GM23338 (cell line): ENCODE data around the gene GNAT1. TPM values are rescaled to one million over a fixed set of nuclear protein-coding genes. Genes with fewer than 3 reads are reported as not detected.

Source experiments
- ATAC-seq: fragments of 200-7000 bp; cut with Tn5 transposase; 3 replicates; pipeline ENCODE4 v1.9.1; 2020
- DNase-seq: peaks from one replicate; pipeline ENCODE4 v3.0.0-alpha.2; 2015; ENCODE audit warnings: low spot score
- H2AFZ ChIP-seq: fragments of 200-600 bp; sonication (generic); 2 replicates; pipeline ENCODE4 v1.8.0; 2016; ENCODE audit warnings: antibody characterized with exemption, mild to moderate bottlenecking, moderate library complexity
- H3F3A ChIP-seq: fragments of 200-600 bp; sonication (generic); replicated peaks from 2 replicates; pipeline ENCODE4 v1.8.0; 2017; ENCODE audit warnings: antibody characterized with exemption, mixed run types, low read depth
- H3K27ac ChIP-seq: fragments of 200-600 bp; sonication (generic); 2 replicates; pipeline ENCODE4 v1.6.1; 2016; ENCODE audit warnings: low read depth
- H3K27me3 ChIP-seq: fragments of 200-600 bp; sonication (generic); 2 replicates; pipeline ENCODE4 v1.8.0; 2016; ENCODE audit warnings: mild to moderate bottlenecking, mixed run types, moderate library complexity; ENCODE audit not compliant: insufficient read depth
- H3K36me3 ChIP-seq: fragments of 200-600 bp; sonication (generic); 2 replicates; pipeline ENCODE4 v1.8.0; 2016; ENCODE audit warnings: mild to moderate bottlenecking; ENCODE audit not compliant: insufficient read depth
- H3K4me1 ChIP-seq: fragments of 200-600 bp; sonication (generic); 2 replicates; pipeline ENCODE4 v1.8.0; 2016; ENCODE audit warnings: mild to moderate bottlenecking, moderate library complexity; ENCODE audit not compliant: insufficient read depth
- H3K4me2 ChIP-seq: fragments of 200-600 bp; sonication (generic); 2 replicates; pipeline ENCODE4 v1.7.1; 2017; ENCODE audit warnings: mixed run types
- H3K4me3 ChIP-seq: fragments of 200-600 bp; sonication (generic); 2 replicates; pipeline ENCODE4 v1.6.1; 2016; ENCODE audit warnings: mixed run types
- H3K79me2 ChIP-seq: fragments of 200-600 bp; sonication (generic); replicated peaks from 2 replicates; pipeline ENCODE4 v1.8.0; 2017; ENCODE audit warnings: mild to moderate bottlenecking; ENCODE audit not compliant: insufficient read depth
- H3K9me2 ChIP-seq: fragments of 200-600 bp; sonication (generic); 2 replicates; pipeline ENCODE4 v1.8.0; 2017; ENCODE audit not compliant: insufficient read depth
- H4K20me1 ChIP-seq: fragments of 200-600 bp; sonication (generic); replicated peaks from 2 replicates; pipeline ENCODE4 v1.8.0; 2017; ENCODE audit warnings: mild to moderate bottlenecking; ENCODE audit not compliant: insufficient read depth
- H3K27ac Mint-ChIP-seq: 2 replicates; pipeline ENCODE4 v1.8.0; 2020; ENCODE audit warnings: inconsistent platforms, mild to moderate bottlenecking, moderate library complexity, mixed read lengths
- H3K27me3 Mint-ChIP-seq: 3 replicates; pipeline ENCODE4 v1.8.0; 2022; ENCODE audit warnings: low read depth, mild to moderate bottlenecking, moderate library complexity, mixed read lengths, inconsistent platforms; ENCODE audit not compliant: insufficient read depth, poor library complexity
- H3K36me3 Mint-ChIP-seq: 3 replicates; pipeline ENCODE4 v1.8.0; 2021; ENCODE audit warnings: low read depth, mild to moderate bottlenecking, inconsistent platforms, moderate library complexity, mixed read lengths
- H3K4me1 Mint-ChIP-seq: 3 replicates; pipeline ENCODE4 v1.8.0; 2020; ENCODE audit warnings: mild to moderate bottlenecking, inconsistent platforms, mixed read lengths
- H3K4me3 Mint-ChIP-seq: 3 replicates; pipeline ENCODE4 v1.8.0; 2021; ENCODE audit warnings: moderate library complexity, mild to moderate bottlenecking, inconsistent platforms, mixed read lengths
- H3K9me3 Mint-ChIP-seq: 3 replicates; pipeline ENCODE4 v1.8.0; 2020; ENCODE audit warnings: moderate library complexity, mild to moderate bottlenecking, inconsistent platforms, mixed read lengths
- EZH2 ChIP-seq: fragments of 200-600 bp; sonication (generic); IDR thresholded peaks from one replicate; pipeline ENCODE4 v1.8.0; 2017; ENCODE audit warnings: antibody characterized with exemption, mild to moderate bottlenecking, low read depth; ENCODE audit not compliant: unreplicated experiment
- POLR2AphosphoS5 ChIP-seq: IDR thresholded peaks from 2 replicates; pipeline ENCODE4 v1.6.1; 2016; ENCODE audit warnings: antibody characterized with exemption, low read depth
- REST ChIP-seq: IDR thresholded peaks from one replicate; pipeline ENCODE4 v1.6.1; 2018; ENCODE audit warnings: antibody characterized with exemption; ENCODE audit not compliant: unreplicated experiment
- STAT1 ChIP-seq: IDR thresholded peaks from one replicate; pipeline ENCODE4 v1.6.1; 2016; ENCODE audit warnings: antibody characterized with exemption; ENCODE audit not compliant: unreplicated experiment
- ZNF331 ChIP-seq: fragments of 250-450 bp; sonication (Bioruptor Pico); IDR thresholded peaks from 2 replicates; pipeline ENCODE4 v1.5.0; 2020; ENCODE audit warnings: low read depth, mild to moderate bottlenecking, moderate library complexity
- polyA plus RNA-seq: library from polyadenylated mRNA; unstranded; fragments of >200 nt; fragmentation: Nextera tagmentation; extraction: Ambion mirVana; gene quantifications from 2 replicates; pipeline ENCODE4 v1.2.1, GENCODE V29; 2016
- total RNA-seq: library from RNA; depleted of rRNA; stranded (reverse); fragments of >200 nt; shearing (Covaris generic); gene quantifications from 2 replicates; pipeline ENCODE4 v1.2.3, GENCODE V29; 2014
- TF ChIP-seq, protein P1 (sequence below): fragments of 250-450 bp; sonication (Bioruptor Pico); IDR thresholded peaks from 2 replicates; pipeline ENCODE4 v1.5.0; 2020; ENCODE audit warnings: mild to moderate bottlenecking, moderate library complexity

GNAT1 gene
- total and polyA plus RNA-seq, 2 experiments from 2014 or later: not detected

GRCh38 chr3:50211930-50212329 is 20.5 kb downstream of the GNAT1 start:
- no peak for DNase-seq
- peaks cover 3% of the 10 kb centered on the region; the same call in 1 of the 2 replicates for H3K27me3 ChIP-seq
- H3K9me3 Mint-ChIP-seq: no peaks in the 10 kb centered on the region
- no peaks in the 10 kb centered on the region for H3K79me2 ChIP-seq
- no peak overlapping the region for H3K4me3 Mint-ChIP-seq
- H3K4me3 ChIP-seq: no peak overlapping the region
- H3K36me3 Mint-ChIP-seq: no peaks in the 10 kb centered on the region
- no peaks in the 10 kb centered on the region for H4K20me1 ChIP-seq
- TF ChIP-seq STAT1 (no peak), ZNF331 (CRISPR knock-in tag) (no peak), REST (no peak), POLR2AphosphoS5 (no peak), EZH2 (no peak)
- TF ChIP-seq, protein P1, sequence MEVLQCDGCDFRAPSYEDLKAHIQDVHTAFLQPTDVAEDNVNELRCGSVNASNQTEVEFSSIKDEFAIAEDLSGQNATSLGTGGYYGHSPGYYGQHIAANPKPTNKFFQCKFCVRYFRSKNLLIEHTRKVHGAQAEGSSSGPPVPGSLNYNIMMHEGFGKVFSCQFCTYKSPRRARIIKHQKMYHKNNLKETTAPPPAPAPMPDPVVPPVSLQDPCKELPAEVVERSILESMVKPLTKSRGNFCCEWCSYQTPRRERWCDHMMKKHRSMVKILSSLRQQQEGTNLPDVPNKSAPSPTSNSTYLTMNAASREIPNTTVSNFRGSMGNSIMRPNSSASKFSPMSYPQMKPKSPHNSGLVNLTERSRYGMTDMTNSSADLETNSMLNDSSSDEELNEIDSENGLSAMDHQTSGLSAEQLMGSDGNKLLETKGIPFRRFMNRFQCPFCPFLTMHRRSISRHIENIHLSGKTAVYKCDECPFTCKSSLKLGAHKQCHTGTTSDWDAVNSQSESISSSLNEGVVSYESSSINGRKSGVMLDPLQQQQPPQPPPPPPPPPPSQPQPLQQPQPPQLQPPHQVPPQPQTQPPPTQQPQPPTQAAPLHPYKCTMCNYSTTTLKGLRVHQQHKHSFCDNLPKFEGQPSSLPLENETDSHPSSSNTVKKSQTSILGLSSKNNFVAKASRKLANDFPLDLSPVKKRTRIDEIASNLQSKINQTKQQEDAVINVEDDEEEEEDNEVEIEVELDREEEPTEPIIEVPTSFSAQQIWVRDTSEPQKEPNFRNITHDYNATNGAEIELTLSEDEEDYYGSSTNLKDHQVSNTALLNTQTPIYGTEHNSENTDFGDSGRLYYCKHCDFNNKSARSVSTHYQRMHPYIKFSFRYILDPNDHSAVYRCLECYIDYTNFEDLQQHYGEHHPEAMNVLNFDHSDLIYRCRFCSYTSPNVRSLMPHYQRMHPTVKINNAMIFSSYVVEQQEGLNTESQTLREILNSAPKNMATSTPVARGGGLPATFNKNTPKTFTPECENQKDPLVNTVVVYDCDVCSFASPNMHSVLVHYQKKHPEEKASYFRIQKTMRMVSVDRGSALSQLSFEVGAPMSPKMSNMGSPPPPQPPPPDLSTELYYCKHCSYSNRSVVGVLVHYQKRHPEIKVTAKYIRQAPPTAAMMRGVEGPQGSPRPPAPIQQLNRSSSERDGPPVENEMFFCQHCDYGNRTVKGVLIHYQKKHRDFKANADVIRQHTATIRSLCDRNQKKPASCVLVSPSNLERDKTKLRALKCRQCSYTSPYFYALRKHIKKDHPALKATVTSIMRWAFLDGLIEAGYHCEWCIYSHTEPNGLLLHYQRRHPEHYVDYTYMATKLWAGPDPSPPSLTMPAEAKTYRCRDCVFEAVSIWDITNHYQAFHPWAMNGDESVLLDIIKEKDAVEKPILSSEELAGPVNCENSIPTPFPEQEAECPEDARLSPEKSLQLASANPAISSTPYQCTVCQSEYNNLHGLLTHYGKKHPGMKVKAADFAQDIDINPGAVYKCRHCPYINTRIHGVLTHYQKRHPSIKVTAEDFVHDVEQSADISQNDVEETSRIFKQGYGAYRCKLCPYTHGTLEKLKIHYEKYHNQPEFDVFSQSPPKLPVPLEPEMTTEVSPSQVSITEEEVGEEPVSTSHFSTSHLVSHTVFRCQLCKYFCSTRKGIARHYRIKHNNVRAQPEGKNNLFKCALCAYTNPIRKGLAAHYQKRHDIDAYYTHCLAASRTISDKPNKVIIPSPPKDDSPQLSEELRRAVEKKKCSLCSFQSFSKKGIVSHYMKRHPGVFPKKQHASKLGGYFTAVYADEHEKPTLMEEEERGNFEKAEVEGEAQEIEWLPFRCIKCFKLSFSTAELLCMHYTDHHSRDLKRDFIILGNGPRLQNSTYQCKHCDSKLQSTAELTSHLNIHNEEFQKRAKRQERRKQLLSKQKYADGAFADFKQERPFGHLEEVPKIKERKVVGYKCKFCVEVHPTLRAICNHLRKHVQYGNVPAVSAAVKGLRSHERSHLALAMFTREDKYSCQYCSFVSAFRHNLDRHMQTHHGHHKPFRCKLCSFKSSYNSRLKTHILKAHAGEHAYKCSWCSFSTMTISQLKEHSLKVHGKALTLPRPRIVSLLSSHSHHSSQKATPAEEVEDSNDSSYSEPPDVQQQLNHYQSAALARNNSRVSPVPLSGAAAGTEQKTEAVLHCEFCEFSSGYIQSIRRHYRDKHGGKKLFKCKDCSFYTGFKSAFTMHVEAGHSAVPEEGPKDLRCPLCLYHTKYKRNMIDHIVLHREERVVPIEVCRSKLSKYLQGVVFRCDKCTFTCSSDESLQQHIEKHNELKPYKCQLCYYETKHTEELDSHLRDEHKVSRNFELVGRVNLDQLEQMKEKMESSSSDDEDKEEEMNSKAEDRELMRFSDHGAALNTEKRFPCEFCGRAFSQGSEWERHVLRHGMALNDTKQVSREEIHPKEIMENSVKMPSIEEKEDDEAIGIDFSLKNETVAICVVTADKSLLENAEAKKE: no peak
- no peak for ATAC-seq
- H3K4me2 ChIP-seq: no peak overlapping the region
- peaks cover 14% of the 10 kb centered on the region for H3K4me1 Mint-ChIP-seq
- no peaks in the 10 kb centered on the region for H3K9me2 ChIP-seq
- no peaks in the 10 kb centered on the region for H3K36me3 ChIP-seq
- no peak overlapping the region for H2AFZ ChIP-seq
- H3K4me1 ChIP-seq: no peaks in the 10 kb centered on the region
- H3K27me3 Mint-ChIP-seq: peaks cover 8% of the 10 kb centered on the region
- no peak overlapping the region for H3K27ac ChIP-seq
- H3K27ac Mint-ChIP-seq: no peak overlapping the region
- H3F3A ChIP-seq: 0 out of 2 replicates have a peak, but pooled peaks cover 2% of the 10 kb centered on the region
